Trophoblast cell (in vitro differentiated cells and primary cell): ENCODE data around the gene KLK7.

Experiments used
- DNase-seq, 2 donors: peaks; one replicate each; pipeline ENCODE4 v3.0.0-alpha.2; 2016
- H2AFZ ChIP-seq: 2 replicates; pipeline ENCODE4 v1.6.1; 2013; ENCODE audit warnings: low read length, moderate library complexity, mild to moderate bottlenecking; ENCODE audit not compliant: insufficient read depth, poor library complexity
- H2AK5ac ChIP-seq: 2 replicates; pipeline ENCODE4 v1.6.1; 2013; ENCODE audit warnings: mild to moderate bottlenecking, low read length
- H2BK120ac ChIP-seq: 2 replicates; pipeline ENCODE4 v1.6.1; 2013; ENCODE audit warnings: low read length, mild to moderate bottlenecking, moderate library complexity; ENCODE audit not compliant: insufficient read depth, poor library complexity
- H2BK12ac ChIP-seq: 2 replicates; pipeline ENCODE4 v1.6.1; 2013; ENCODE audit warnings: mild to moderate bottlenecking, low read length, moderate library complexity
- H2BK5ac ChIP-seq: 2 replicates; pipeline ENCODE4 v1.6.1; 2013; ENCODE audit warnings: low read length, low read depth, moderate library complexity, mild to moderate bottlenecking; ENCODE audit not compliant: poor library complexity
- H3K14ac ChIP-seq: 2 replicates; pipeline ENCODE4 v1.6.1; 2013; ENCODE audit warnings: mild to moderate bottlenecking, low read length
- H3K18ac ChIP-seq: 2 replicates; pipeline ENCODE4 v1.6.1; 2013; ENCODE audit warnings: mild to moderate bottlenecking, low read length
- H3K23ac ChIP-seq: 2 replicates; pipeline ENCODE4 v1.6.1; 2013; ENCODE audit warnings: low read length
- H3K27ac ChIP-seq: 2 replicates; pipeline ENCODE4 v1.5.1; 2013; ENCODE audit warnings: low read depth, mild to moderate bottlenecking, inconsistent platforms, low read length, moderate library complexity
- H3K27me3 ChIP-seq: 2 replicates; pipeline ENCODE4 v1.6.1; 2013; ENCODE audit warnings: inconsistent platforms, mild to moderate bottlenecking, low read length, moderate library complexity; ENCODE audit not compliant: insufficient read depth
- H3K36me3 ChIP-seq, 2 experiments: 1 replicate in 1 of 2; 2 replicates in 1 of 2; pipeline ENCODE4 v1.6.1; 2013; ENCODE audit warnings: low read length in 2 of 2, mild to moderate bottlenecking in 2 of 2, moderate library complexity in 1 of 2; ENCODE audit not compliant: insufficient read depth in 2 of 2, control insufficient read depth in 1 of 2
- H3K4ac ChIP-seq: 2 replicates; pipeline ENCODE4 v1.6.1; 2013; ENCODE audit warnings: low read depth, mild to moderate bottlenecking, low read length, moderate library complexity
- H3K4me1 ChIP-seq, 2 experiments: 1 replicate in 1 of 2; 2 replicates in 1 of 2; pipeline ENCODE4 v1.6.1; 2013; ENCODE audit warnings: low read length in 2 of 2, mild to moderate bottlenecking in 2 of 2, moderate library complexity in 1 of 2; ENCODE audit not compliant: insufficient read depth in 2 of 2, control insufficient read depth in 1 of 2
- H3K4me2 ChIP-seq: 2 replicates; pipeline ENCODE4 v1.6.1; 2013; ENCODE audit warnings: inconsistent platforms, mild to moderate bottlenecking, low read length, moderate library complexity
- H3K4me3 ChIP-seq: 2 replicates; pipeline ENCODE4 v1.5.1; 2013; ENCODE audit warnings: mild to moderate bottlenecking, low read depth, low read length, inconsistent platforms
- H3K79me1 ChIP-seq: one replicate; pipeline ENCODE4 v1.6.1; 2013; ENCODE audit warnings: low read length
- H3K79me2 ChIP-seq: 2 replicates; pipeline ENCODE4 v1.6.1; 2013; ENCODE audit warnings: low read length, mild to moderate bottlenecking; ENCODE audit not compliant: control insufficient read depth, insufficient read depth, poor library complexity
- H3K9ac ChIP-seq: 2 replicates; pipeline ENCODE4 v1.6.1; 2013; ENCODE audit warnings: mild to moderate bottlenecking, low read length
- H3K9me3 ChIP-seq: 2 replicates; pipeline ENCODE4 v1.6.1; 2013; ENCODE audit warnings: low read depth, mild to moderate bottlenecking, control low read depth, inconsistent platforms, low read length; ENCODE audit not compliant: insufficient read depth
- H4K12ac ChIP-seq: 2 replicates; pipeline ENCODE4 v1.6.1; 2013; ENCODE audit warnings: low read depth, mild to moderate bottlenecking, low read length, moderate library complexity
- H4K8ac ChIP-seq: 2 replicates; pipeline ENCODE4 v1.6.1; 2013; ENCODE audit warnings: low read depth, mild to moderate bottlenecking, low read length, moderate library complexity
- H4K91ac ChIP-seq: one replicate; pipeline ENCODE4 v1.6.1; 2013; ENCODE audit warnings: low read depth, mild to moderate bottlenecking, low read length, moderate library complexity
- WGBS: extraction: QIAGEN DNeasy Blood & Tissue Kit; methylation state at CpG from one replicate; pipeline ENCODE4 v1.1.7; 2013; ENCODE audit warnings: missing lambda C conversion rate; ENCODE audit not compliant: insufficient read length, insufficient coverage; ENCODE audit errors: extremely low coverage; 5-methylcytosine and 5-hydroxymethylcytosine counted together

KLK7 gene

GRCh38 chr19:50967929-50968715 is 15.6 kb downstream of the KLK7 start:
- peaks cover 22 to 23% of the 10 kb centered on the region in 2 experiments for H3K4me1 ChIP-seq
- H3K18ac ChIP-seq: peak overlapping the region; percentile 37
- WGBS: 100% methylated on average over 1 of the region's 20 CpGs
- peaks cover 22% of the 10 kb centered on the region for H3K79me1 ChIP-seq
- peak overlapping the region; percentile 54 for H3K27ac ChIP-seq
- H4K8ac ChIP-seq: peak overlapping the region; percentile 44
- H3K4ac ChIP-seq: peak overlapping the region; percentile 15
- H4K91ac ChIP-seq: peak overlapping the region; percentile 96
- peak overlapping the region; percentile 25 for H3K4me2 ChIP-seq
- H3K9ac ChIP-seq: no peak overlapping the region
- DNase-seq: no peak
- peak overlapping the region; percentile 78 for H2BK5ac ChIP-seq
- H3K9me3 ChIP-seq: peaks cover 2% of the 10 kb centered on the region
- peaks cover 4% of the 10 kb centered on the region for H3K79me2 ChIP-seq
- H3K4me3 ChIP-seq: no peak overlapping the region
- no peak overlapping the region for H2BK120ac ChIP-seq
- H3K14ac ChIP-seq: peak overlapping the region; percentile 93
- H3K36me3 ChIP-seq: peaks cover 0 to 2% of the 10 kb centered on the region in 2 experiments
- peak overlapping the region; percentile 24 for H2AK5ac ChIP-seq
- no peaks in the 10 kb centered on the region for H3K27me3 ChIP-seq
- H3K23ac ChIP-seq: no peak overlapping the region
- peak overlapping the region; percentile 40 for H2AFZ ChIP-seq
- H2BK12ac ChIP-seq: peak overlapping the region; percentile 16
- no peak overlapping the region for H4K12ac ChIP-seq

GRCh38 chr19:50964266-50964665 is 19.5 kb downstream of the KLK7 start:
- no peak for DNase-seq
- no peak overlapping the region for H3K4ac ChIP-seq
- H3K9me3 ChIP-seq: no peaks in the 10 kb centered on the region
- H3K4me1 ChIP-seq: peaks cover 13 to 14% of the 10 kb centered on the region in 2 experiments
- no peak overlapping the region for H2BK120ac ChIP-seq
- no peak overlapping the region for H3K9ac ChIP-seq
- H4K91ac ChIP-seq: no peak overlapping the region
- no peak overlapping the region for H4K12ac ChIP-seq
- H3K4me2 ChIP-seq: no peak overlapping the region
- H3K14ac ChIP-seq: no peak overlapping the region
- no peak overlapping the region for H2BK5ac ChIP-seq
- peaks cover 0 to 2% of the 10 kb centered on the region in 2 experiments for H3K36me3 ChIP-seq
- no peak overlapping the region for H2AK5ac ChIP-seq
- no peaks in the 10 kb centered on the region for H3K27me3 ChIP-seq
- no peak overlapping the region for H3K4me3 ChIP-seq
- no peaks in the 10 kb centered on the region for H3K79me2 ChIP-seq
- no peak overlapping the region for H2BK12ac ChIP-seq
- no peak overlapping the region for H3K27ac ChIP-seq
- H2AFZ ChIP-seq: no peak overlapping the region
- no peak overlapping the region for H3K18ac ChIP-seq
- no peak overlapping the region for H3K23ac ChIP-seq
- WGBS: no CpG with 5 or more reads among the region's 3 CpGs
- H3K79me1 ChIP-seq: peaks cover 13% of the 10 kb centered on the region
- H4K8ac ChIP-seq: no peak overlapping the region

GRCh38 chr19:50963381-50963780 is 20.3 kb downstream of the KLK7 start:
- Histone ChIP-seq H3K79me2 (no peaks in the 10 kb centered on the region), H2BK12ac (no peak overlapping the region), H3K79me1 (peaks cover 4% of the 10 kb centered on the region), H3K9ac (no peak overlapping the region), H2AFZ (no peak overlapping the region), H2AK5ac (no peak overlapping the region), H2BK120ac (no peak overlapping the region), H3K4me3 (no peak overlapping the region), H3K36me3 (peaks cover 0 to 2% of the 10 kb centered on the region in 2 experiments), H4K12ac (no peak overlapping the region), H3K4me1 (peaks cover 5 to 6% of the 10 kb centered on the region in 2 experiments), H4K8ac (no peak overlapping the region), H3K27ac (no peak overlapping the region), H3K4me2 (no peak overlapping the region), H3K18ac (no peak overlapping the region), H3K23ac (no peak overlapping the region), H4K91ac (no peak overlapping the region), H2BK5ac (no peak overlapping the region), H3K4ac (no peak overlapping the region), H3K27me3 (no peaks in the 10 kb centered on the region), H3K9me3 (no peaks in the 10 kb centered on the region), H3K14ac (no peak overlapping the region)
- DNase-seq: no peak
- no CpG with 5 or more reads among the region's 6 CpGs for WGBS

GRCh38 chr19:50962245-50962644 is 21.5 kb downstream of the KLK7 start:
- WGBS: no CpG with 5 or more reads among the region's 1 CpG
- H3K79me2 ChIP-seq: no peaks in the 10 kb centered on the region
- no peak overlapping the region for H2BK5ac ChIP-seq
- H3K18ac ChIP-seq: no peak overlapping the region
- no peak overlapping the region for H2AFZ ChIP-seq
- no peak overlapping the region for H3K9ac ChIP-seq
- no peaks in the 10 kb centered on the region for H3K4me1 ChIP-seq
- H4K91ac ChIP-seq: no peak overlapping the region
- no peaks in the 10 kb centered on the region for H3K27me3 ChIP-seq
- H2BK12ac ChIP-seq: no peak overlapping the region
- H3K14ac ChIP-seq: no peak overlapping the region
- H3K79me1 ChIP-seq: no peaks in the 10 kb centered on the region
- H3K9me3 ChIP-seq: no peaks in the 10 kb centered on the region
- H4K12ac ChIP-seq: no peak overlapping the region
- H2AK5ac ChIP-seq: no peak overlapping the region
- no peak overlapping the region for H4K8ac ChIP-seq
- no peak overlapping the region for H3K23ac ChIP-seq
- H3K4me2 ChIP-seq: no peak overlapping the region
- no peak overlapping the region for H3K27ac ChIP-seq
- H2BK120ac ChIP-seq: no peak overlapping the region
- no peak for DNase-seq
- H3K4me3 ChIP-seq: no peak overlapping the region
- no peak overlapping the region for H3K4ac ChIP-seq
- peaks cover 0 to 2% of the 10 kb centered on the region in 2 experiments for H3K36me3 ChIP-seq
